LNCaP clone FGC (cell line): ENCODE results near the gene PCGF1.

Experiments
- DNase-seq: peaks from one replicate; pipeline ENCODE4 v3.0.0-alpha.2; 2011; ENCODE audit warnings: low read depth
- H3K4me3 ChIP-seq: 2 replicates; pipeline ENCODE4 v1.5.1; 2011; ENCODE audit warnings: mild to moderate bottlenecking, low read depth, low read length, control low read depth
- TF ChIP-seq, protein P1 (sequence below): IDR thresholded peaks from 2 replicates; pipeline ENCODE4 v1.5.1; 2012; ENCODE audit warnings: mild to moderate bottlenecking; ENCODE audit not compliant: control insufficient read depth, insufficient read depth; ENCODE audit errors: extremely low read depth

The PCGF1 gene

DNA sequence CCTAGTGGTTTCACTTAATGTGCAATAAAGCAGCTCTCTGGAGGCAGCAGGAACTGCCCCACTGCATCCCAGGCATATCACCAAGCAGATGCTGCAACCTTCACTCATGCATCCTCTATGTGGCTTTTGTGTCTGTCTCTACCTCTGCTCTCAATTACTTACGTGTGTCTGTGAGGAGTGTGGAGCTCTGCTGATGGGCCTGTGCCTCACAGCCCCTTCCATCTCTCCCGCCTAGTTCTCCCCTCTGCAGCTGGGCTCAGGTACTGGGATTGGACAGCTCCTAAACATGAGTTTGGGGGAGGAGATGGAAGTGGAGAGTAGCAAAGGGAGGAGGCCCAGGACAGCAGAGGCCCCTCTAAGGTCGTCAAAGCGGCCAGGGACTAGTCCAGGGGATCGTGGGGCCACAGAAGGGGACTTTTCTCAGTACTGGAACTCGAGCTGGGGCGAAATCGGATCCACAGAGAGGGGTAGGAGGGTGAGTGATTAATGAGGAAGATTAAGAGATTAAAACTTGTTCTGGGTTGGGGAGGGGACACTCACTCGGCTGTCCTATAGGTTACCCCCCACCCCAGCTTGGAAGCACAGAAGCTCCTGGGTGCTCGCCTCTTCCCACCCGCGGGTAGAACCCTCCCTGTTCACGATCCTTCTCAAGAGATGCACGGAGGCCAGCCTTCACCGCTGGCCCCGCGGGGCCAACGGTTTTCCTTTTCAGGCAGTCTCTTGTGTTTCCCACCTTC, 6.0 kb downstream of the PCGF1 start:
- TF ChIP-seq, protein P1, sequence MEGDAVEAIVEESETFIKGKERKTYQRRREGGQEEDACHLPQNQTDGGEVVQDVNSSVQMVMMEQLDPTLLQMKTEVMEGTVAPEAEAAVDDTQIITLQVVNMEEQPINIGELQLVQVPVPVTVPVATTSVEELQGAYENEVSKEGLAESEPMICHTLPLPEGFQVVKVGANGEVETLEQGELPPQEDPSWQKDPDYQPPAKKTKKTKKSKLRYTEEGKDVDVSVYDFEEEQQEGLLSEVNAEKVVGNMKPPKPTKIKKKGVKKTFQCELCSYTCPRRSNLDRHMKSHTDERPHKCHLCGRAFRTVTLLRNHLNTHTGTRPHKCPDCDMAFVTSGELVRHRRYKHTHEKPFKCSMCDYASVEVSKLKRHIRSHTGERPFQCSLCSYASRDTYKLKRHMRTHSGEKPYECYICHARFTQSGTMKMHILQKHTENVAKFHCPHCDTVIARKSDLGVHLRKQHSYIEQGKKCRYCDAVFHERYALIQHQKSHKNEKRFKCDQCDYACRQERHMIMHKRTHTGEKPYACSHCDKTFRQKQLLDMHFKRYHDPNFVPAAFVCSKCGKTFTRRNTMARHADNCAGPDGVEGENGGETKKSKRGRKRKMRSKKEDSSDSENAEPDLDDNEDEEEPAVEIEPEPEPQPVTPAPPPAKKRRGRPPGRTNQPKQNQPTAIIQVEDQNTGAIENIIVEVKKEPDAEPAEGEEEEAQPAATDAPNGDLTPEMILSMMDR: no peak
- no peak for DNase-seq
- H3K4me3 ChIP-seq: no peak overlapping the region

DNA sequence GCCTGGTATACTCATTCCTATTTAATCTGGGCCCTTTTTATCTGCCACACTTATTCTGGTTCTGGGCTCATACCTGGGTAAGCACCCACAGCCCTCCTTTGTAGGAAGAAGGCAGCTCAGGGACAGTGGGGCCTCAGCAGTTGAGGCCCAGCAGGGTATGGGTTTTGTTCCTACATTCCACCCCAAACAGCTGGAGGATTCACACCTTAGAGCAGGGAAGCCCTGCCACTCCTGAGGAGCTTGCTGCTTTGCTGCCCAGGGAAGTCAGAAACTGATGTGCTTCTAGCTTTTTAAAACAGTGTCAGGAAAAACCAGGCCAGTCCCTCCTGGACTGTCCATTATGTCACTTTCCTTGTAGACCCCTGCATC, 6.9 kb downstream of the PCGF1 start:
- TF ChIP-seq, protein P1: no peak
- no peak overlapping the region for H3K4me3 ChIP-seq
- DNase-seq: no peak

DNA sequence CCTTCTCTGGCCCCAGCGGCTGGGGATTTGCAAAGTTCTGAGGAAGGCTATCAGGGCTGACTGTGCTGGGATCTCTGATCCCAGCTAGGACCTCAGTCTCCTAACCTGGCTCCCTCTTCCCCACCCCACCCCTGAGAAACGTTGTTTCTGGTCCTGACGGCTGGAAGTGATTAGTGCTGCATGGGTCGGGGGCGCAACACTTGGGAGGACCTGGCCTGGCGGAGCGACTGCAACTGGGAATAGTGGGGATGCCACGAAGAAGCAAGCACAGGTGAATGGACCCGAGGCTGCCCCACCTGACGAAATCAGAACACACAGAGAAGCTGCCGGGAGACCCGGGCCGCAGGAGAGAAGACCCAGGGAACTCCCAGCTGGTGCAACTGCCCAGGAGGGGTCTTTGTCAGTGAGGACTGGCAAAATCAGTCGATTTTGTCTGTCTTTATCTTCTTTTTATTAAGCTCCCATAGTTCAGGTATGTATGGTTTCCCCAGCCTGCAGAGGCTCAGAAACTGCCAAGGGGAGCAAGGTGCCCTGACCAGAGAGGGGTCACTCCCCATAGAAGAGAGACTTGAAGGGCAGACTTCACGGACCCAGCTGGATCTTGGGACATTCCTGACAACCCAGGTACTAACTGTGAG, 7.4 kb downstream of the PCGF1 start:
- TF ChIP-seq, protein P1: no peak
- no peak for DNase-seq
- H3K4me3 ChIP-seq: no peak overlapping the region

DNA sequence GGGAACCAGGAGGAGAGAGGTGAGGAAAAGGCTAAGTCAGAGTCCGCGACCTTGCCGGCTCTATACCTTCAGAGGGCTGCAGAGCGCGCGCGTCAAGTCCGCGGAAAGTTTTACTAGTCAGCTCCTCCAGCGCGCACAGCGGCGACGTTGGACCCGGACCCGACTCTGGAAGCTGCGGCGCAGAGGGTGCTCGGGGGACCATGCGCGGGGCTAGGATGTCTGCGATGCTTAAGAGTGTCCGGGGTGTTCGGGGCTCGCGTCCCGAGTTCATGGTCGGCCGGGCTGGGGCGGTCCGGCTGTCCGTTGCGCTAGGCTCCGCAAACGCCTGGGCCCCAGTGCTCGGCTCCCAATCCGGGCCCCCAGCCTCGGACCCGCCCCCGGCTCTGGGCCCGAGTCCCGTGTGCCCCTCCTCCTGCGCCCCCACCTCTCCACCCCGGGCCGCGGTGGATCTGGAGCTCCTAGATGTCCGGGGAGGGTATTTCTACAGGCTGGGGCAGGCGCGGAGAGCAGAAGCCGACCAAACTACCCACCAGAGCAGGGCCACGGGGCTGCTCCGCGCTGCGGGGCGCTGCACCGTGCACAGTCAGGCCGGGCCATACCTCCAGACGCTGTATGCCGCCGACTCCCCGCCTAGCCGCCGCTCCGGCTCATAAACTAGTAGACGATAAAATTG, 8.1 kb downstream of the PCGF1 start, which contains the start of gene LBX2:
Gene LBX2, minus strand, starts transcription at position 337 of the 673 bp plus-strand sequence. Its CDS starts 66 bp downstream, at position 271.
- DNase-seq: no peak
- H3K4me3 ChIP-seq: no peak within 1 kb of the TSS

DNA sequence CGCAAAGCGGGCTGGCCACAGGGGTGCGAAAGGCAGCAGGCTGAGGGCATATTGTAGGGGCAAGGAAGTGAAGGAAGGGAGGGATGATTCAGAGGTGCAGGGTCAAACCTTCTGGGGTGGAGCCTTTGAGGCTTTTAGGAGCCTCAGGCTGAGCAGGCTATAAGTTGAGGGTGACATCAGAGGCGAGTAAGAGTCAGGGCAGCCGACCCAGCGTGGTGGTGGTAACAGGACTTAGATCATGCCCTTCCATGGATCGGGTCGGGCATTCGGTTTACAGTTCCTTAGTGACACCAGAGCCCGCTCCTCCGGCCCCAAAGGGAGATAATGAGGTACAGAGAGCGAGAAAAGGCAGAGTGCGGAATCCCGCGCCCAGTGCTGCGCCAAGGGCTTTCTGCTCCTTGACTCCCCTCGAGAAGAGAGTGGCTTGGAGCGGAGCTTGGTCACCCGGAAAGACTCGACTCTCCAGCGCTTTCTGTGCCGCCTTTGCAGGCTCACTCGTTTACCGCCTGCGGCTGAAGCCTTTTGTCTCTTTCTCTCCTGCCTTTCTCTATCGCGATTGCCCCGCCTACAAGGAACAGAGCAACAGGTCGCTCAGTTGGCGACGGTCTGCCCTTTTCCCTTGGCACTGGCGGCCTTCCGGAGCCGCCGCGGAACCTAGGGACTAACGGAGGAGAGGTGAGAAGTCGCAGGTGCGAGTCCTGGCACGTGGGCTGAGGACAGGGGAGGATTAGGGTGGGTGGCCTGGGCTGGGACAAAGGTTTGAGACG, 8.8 kb downstream of the PCGF1 start:
- TF ChIP-seq, protein P1: no peak
- no peak for DNase-seq
- no peak overlapping the region for H3K4me3 ChIP-seq

More for the DNA sequence above, 8.1 kb downstream of the PCGF1 start, which contains the start of gene LBX2:
- TF ChIP-seq, protein P1: no peak

DNA sequence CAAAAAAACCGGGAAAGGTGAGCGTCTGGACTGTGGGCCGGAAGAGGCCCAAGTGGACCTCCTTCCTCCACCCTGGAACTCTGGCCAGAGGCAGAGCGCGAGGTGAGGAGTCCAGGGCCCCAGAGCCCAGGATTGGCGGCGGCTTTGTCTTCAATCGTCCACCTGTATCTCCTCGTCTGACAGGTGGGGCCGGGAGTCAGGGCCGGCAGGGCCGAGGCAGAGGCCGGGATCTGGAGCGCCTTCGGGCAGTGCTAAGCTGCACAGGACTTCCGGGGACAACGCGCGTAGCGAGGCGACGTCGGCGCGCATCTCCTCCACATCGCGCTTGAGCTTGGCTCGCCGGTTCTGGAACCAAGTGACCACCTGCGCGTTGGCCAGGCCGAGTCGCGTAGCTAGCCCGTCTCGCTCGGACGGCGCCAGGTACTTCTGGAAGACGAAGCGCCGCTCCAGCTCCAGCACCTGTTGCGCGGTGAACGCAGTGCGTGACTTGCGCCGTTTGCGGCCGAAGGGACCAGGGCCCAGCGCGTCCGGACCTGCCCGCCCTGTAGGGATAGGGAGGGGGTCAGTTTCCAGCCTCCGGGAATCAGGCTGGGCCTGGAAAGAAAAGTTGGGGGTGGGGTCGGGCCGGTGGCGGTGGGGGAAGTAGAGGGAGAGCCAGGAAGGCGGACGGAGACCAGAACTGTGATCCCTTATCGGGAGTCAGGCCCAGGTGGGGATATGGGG, 9.6 kb downstream of the PCGF1 start:
- DNase-seq: no peak
- TF ChIP-seq, protein P1: no peak
- no peak overlapping the region for H3K4me3 ChIP-seq
